ENCODE data around the gene QSOX2.
"Not testable (repeated sequence)": the region's sequence is repeated elsewhere in the genome, so short reads cannot be mapped to it uniquely, and the experiment has no call there.

The QSOX2 gene

GRCh38 chr9:136238342-136238732 lies 7.3 kb downstream of the QSOX2 start:
- H3K4me3 ChIP-seq (ENCODE audit: low read depth, low read length): no peak overlapping the region
- TF ChIP-seq CTCF (IDR thresholded peaks at IDR 0.05; ENCODE audit: borderline replicate concordance, insufficient read depth, low read depth, low read length): no peak

- H3K4me3 ChIP-seq (ENCODE audit: low read depth, low read length): no peak overlapping the region
- no peak for TF ChIP-seq CTCF (IDR thresholded peaks at IDR 0.05; ENCODE audit: borderline replicate concordance, insufficient read depth, low read depth, low read length)
Observed at GRCh38 chr9:136237486-136238341, 7.9 kb downstream of the QSOX2 start.

GRCh38 chr9:136236471-136237410 lies 8.9 kb downstream of the QSOX2 start:
- H3K4me3 ChIP-seq (ENCODE audit: low read depth, low read length): not testable (repeated sequence)

DNA sequence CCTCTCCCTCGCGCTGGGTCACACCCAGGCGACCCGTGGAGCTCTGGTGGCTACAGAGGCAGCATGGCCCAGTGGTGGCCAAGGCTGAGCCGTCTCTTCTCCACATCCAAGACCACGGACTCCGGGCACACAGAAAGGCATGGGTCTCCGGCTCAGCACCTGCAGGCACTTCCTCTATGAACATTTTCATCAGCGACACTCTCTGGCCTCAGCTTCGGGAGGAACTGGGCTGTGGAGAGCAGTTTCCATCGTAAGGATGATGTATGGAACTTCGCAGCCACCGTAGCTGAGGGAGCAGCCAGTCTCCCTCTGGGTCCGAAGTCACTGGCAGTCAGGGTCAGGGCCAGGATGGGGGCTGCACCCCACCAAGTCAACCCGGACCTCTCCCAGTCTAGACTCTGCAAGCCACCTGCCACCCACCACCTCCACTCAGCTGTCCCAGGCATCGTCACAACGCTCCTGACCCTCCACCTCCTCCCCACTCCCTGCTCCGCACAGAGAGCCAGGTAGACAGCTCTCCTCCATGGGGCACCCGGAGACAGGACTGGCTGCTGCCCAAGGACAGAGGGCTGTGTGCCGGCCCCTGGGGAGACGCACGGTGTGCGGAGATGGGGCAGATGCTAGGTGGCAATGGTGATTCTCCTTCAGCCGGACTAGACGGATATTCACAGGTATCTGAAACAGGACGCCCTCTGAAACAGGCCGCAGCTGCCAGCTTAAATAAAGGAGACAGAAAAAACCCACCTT lies 9.7 kb downstream of the QSOX2 start:
- TF ChIP-seq CTCF (IDR thresholded peaks at IDR 0.05; ENCODE audit: borderline replicate concordance, insufficient read depth, low read depth, low read length): no peak
- no peak overlapping the region for H3K4me3 ChIP-seq (ENCODE audit: low read depth, low read length)

DNA sequence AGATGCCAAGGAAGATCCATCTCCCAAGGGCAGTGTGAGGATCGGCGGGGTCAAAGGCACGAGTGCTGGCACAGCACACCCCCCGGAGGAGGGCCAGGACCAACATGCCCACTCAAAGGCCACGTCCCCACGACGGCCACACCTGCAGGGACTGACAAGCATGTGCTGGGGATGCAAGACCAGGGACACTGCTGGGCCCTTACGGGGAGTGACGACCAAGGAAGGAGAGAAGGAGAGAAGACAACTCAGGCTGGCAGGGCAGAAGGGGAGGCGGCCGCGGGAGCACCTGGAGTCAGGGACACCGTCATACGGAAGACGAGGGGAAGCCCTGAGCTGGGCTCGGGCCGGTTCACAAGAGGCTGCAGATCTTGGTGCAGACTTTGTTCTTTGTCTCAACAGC lies 10.4 kb downstream of the QSOX2 start:
- H3K4me3 ChIP-seq (ENCODE audit: low read depth, low read length): no peak overlapping the region
- TF ChIP-seq CTCF (IDR thresholded peaks at IDR 0.05; ENCODE audit: borderline replicate concordance, insufficient read depth, low read depth, low read length): no peak

GRCh38 chr9:136234597-136234996 lies 11.0 kb downstream of the QSOX2 start:
- no peak for TF ChIP-seq CTCF (IDR thresholded peaks at IDR 0.05; ENCODE audit: borderline replicate concordance, insufficient read depth, low read depth, low read length)

GRCh38 chr9:136233868-136234267 lies 11.7 kb downstream of the QSOX2 start:
- TF ChIP-seq CTCF (IDR thresholded peaks at IDR 0.05; ENCODE audit: borderline replicate concordance, insufficient read depth, low read depth, low read length): no peak
- no peak overlapping the region for H3K4me3 ChIP-seq (ENCODE audit: low read depth, low read length)

More at GRCh38 chr9:136234597-136234996, 11.0 kb downstream of the QSOX2 start:
- H3K4me3 ChIP-seq (ENCODE audit: low read depth, low read length): no peak overlapping the region

Measured in GM12875 (cell line).